ENCODE results near the gene RNF223.

Gene RNF223

GRCh38 chr1:1087351-1088028 is 13.4 kb upstream of the RNF223 start:
- no peak overlapping the region for H3K27ac Mint-ChIP-seq
- no peaks in the 10 kb centered on the region for H3K4me1 Mint-ChIP-seq (ENCODE audit: low read depth)
- H3K9me3 Mint-ChIP-seq: no peaks in the 10 kb centered on the region
- H3K4me3 Mint-ChIP-seq: no peak overlapping the region
- intact Hi-C loops (cut with micrococcal nuclease): no loop called here
- no peaks in the 10 kb centered on the region for H3K27me3 Mint-ChIP-seq
- peaks cover 27% of the 10 kb centered on the region for H3K36me3 Mint-ChIP-seq (ENCODE audit: low read depth)

GRCh38 chr1:1086911-1087341 is 12.8 kb upstream of the RNF223 start:
- no peak overlapping the region for H3K4me3 Mint-ChIP-seq
- peaks cover 32% of the 10 kb centered on the region for H3K36me3 Mint-ChIP-seq (ENCODE audit: low read depth)
- no peaks in the 10 kb centered on the region for H3K4me1 Mint-ChIP-seq (ENCODE audit: low read depth)
- no peaks in the 10 kb centered on the region for H3K27me3 Mint-ChIP-seq
- no peaks in the 10 kb centered on the region for H3K9me3 Mint-ChIP-seq
- H3K27ac Mint-ChIP-seq: no peak overlapping the region
- intact Hi-C loops (cut with micrococcal nuclease): no loop called here

GRCh38 chr1:1085911-1086841 is 12.1 kb upstream of the RNF223 start:
- Mint-ChIP-seq H3K27ac (no peak overlapping the region), H3K27me3 (no peaks in the 10 kb centered on the region), H3K9me3 (no peaks in the 10 kb centered on the region), H3K4me1 (ENCODE audit: low read depth) (no peaks in the 10 kb centered on the region), H3K4me3 (no peak overlapping the region), H3K36me3 (ENCODE audit: low read depth) (peaks cover 37% of the 10 kb centered on the region)
- intact Hi-C loops (cut with micrococcal nuclease): no loop called here

GRCh38 chr1:1085171-1085841 is 11.2 kb upstream of the RNF223 start:
- no peak overlapping the region for H3K4me3 Mint-ChIP-seq
- peaks cover 37% of the 10 kb centered on the region for H3K36me3 Mint-ChIP-seq (ENCODE audit: low read depth)

GRCh38 chr1:1084372-1085170 is 10.5 kb upstream of the RNF223 start:
- H3K4me1 Mint-ChIP-seq (ENCODE audit: low read depth): peaks cover 8% of the 10 kb centered on the region
- no peak overlapping the region for H3K27ac Mint-ChIP-seq
- peaks cover 9% of the 10 kb centered on the region for H3K27me3 Mint-ChIP-seq
- no peak overlapping the region for H3K4me3 Mint-ChIP-seq
- peaks cover 37% of the 10 kb centered on the region for H3K36me3 Mint-ChIP-seq (ENCODE audit: low read depth)
- intact Hi-C loops (cut with micrococcal nuclease): no loop called here
- no peaks in the 10 kb centered on the region for H3K9me3 Mint-ChIP-seq

More at GRCh38 chr1:1085171-1085841, 11.2 kb upstream of the RNF223 start:
- H3K27ac Mint-ChIP-seq: no peak overlapping the region
- intact Hi-C loops (cut with micrococcal nuclease): no loop called here
- H3K9me3 Mint-ChIP-seq: no peaks in the 10 kb centered on the region
- peaks cover 1% of the 10 kb centered on the region for H3K4me1 Mint-ChIP-seq (ENCODE audit: low read depth)
- H3K27me3 Mint-ChIP-seq: peaks cover 3% of the 10 kb centered on the region

- Mint-ChIP-seq H3K27me3 (peaks cover 13% of the 10 kb centered on the region), H3K9me3 (no peaks in the 10 kb centered on the region), H3K4me3 (no peak overlapping the region), H3K4me1 (ENCODE audit: low read depth) (peaks cover 12% of the 10 kb centered on the region), H3K36me3 (ENCODE audit: low read depth) (peaks cover 37% of the 10 kb centered on the region), H3K27ac (no peak overlapping the region)
- intact Hi-C loops (cut with micrococcal nuclease): no loop called here
Measured at GRCh38 chr1:1083416-1084371, 9.6 kb upstream of the RNF223 start.

GRCh38 chr1:1082776-1083415 is 8.8 kb upstream of the RNF223 start:
- H3K9me3 Mint-ChIP-seq: no peaks in the 10 kb centered on the region
- no peak overlapping the region for H3K4me3 Mint-ChIP-seq
- peaks cover 37% of the 10 kb centered on the region for H3K36me3 Mint-ChIP-seq (ENCODE audit: low read depth)
- intact Hi-C loops (cut with micrococcal nuclease): no loop called here
- no peak overlapping the region for H3K27ac Mint-ChIP-seq
- H3K4me1 Mint-ChIP-seq (ENCODE audit: low read depth): peaks cover 12% of the 10 kb centered on the region
- peaks cover 13% of the 10 kb centered on the region for H3K27me3 Mint-ChIP-seq

GRCh38 chr1:1082239-1082775 is 8.2 kb upstream of the RNF223 start:
- intact Hi-C loops (cut with micrococcal nuclease): no loop called here
- no peaks in the 10 kb centered on the region for H3K9me3 Mint-ChIP-seq
- peaks cover 13% of the 10 kb centered on the region for H3K27me3 Mint-ChIP-seq
- H3K4me3 Mint-ChIP-seq: no peak overlapping the region
- peaks cover 37% of the 10 kb centered on the region for H3K36me3 Mint-ChIP-seq (ENCODE audit: low read depth)
- peaks cover 12% of the 10 kb centered on the region for H3K4me1 Mint-ChIP-seq (ENCODE audit: low read depth)
- no peak overlapping the region for H3K27ac Mint-ChIP-seq

- Mint-ChIP-seq H3K36me3 (ENCODE audit: low read depth) (peaks cover 29% of the 10 kb centered on the region), H3K27me3 (peaks cover 13% of the 10 kb centered on the region), H3K4me1 (ENCODE audit: low read depth) (peaks cover 12% of the 10 kb centered on the region), H3K27ac (no peak overlapping the region), H3K9me3 (no peaks in the 10 kb centered on the region), H3K4me3 (no peak overlapping the region)
- intact Hi-C loops (cut with micrococcal nuclease): no loop called here
Measured at GRCh38 chr1:1081311-1082238, 7.5 kb upstream of the RNF223 start.

GRCh38 chr1:1080951-1081310 is 6.8 kb upstream of the RNF223 start:
- intact Hi-C loops (cut with micrococcal nuclease): no loop called here
- Mint-ChIP-seq H3K27ac (no peak overlapping the region), H3K9me3 (no peaks in the 10 kb centered on the region)

GRCh38 chr1:1080122-1080757 is 6.1 kb upstream of the RNF223 start:
- Mint-ChIP-seq H3K27ac (no peak overlapping the region), H3K36me3 (ENCODE audit: low read depth) (peaks cover 26% of the 10 kb centered on the region), H3K4me3 (peak overlapping the region; percentile 42), H3K4me1 (ENCODE audit: low read depth) (peaks cover 12% of the 10 kb centered on the region), H3K9me3 (no peaks in the 10 kb centered on the region), H3K27me3 (peaks cover 14% of the 10 kb centered on the region)
- intact Hi-C loops (cut with micrococcal nuclease): no loop called here

More at GRCh38 chr1:1080951-1081310, 6.8 kb upstream of the RNF223 start:
- peaks cover 26% of the 10 kb centered on the region for H3K36me3 Mint-ChIP-seq (ENCODE audit: low read depth)
- H3K27me3 Mint-ChIP-seq: peaks cover 13% of the 10 kb centered on the region
- H3K4me3 Mint-ChIP-seq: no peak overlapping the region
- peaks cover 12% of the 10 kb centered on the region for H3K4me1 Mint-ChIP-seq (ENCODE audit: low read depth)

Data from dendritic cell treated with granulocyte-macrophage colony-stimulating factor and Interleukin-4, amounts not matched to agents 40 ng/mL and 50 ng/mL, for 4 days (primary cell).